DOHH2 (cell line): Measurements from ENCODE around the gene PLCG2.

Source experiments
- CTCF ChIP-seq: fragments of 200-600 bp; sonication (generic); IDR thresholded peaks from one replicate; pipeline ENCODE4 v1.5.1; 2014; ENCODE audit warnings: antibody characterized with exemption, mild to moderate bottlenecking, low read depth, low read length; ENCODE audit not compliant: poor library complexity, severe bottlenecking
- EZH2phosphoT487 ChIP-seq: fragments of 200-600 bp; sonication (generic); IDR thresholded peaks from 2 replicates; pipeline ENCODE4 v1.6.1; 2017; ENCODE audit warnings: borderline replicate concordance, mild to moderate bottlenecking, antibody characterized with exemption, low read length, moderate library complexity, mixed read lengths

- TF ChIP-seq CTCF (no peak), EZH2phosphoT487 (no peak)
Measured at GRCh38 chr16:81908466-81909262, 129.6 kb downstream of the PLCG2 start.
